Amniotic epithelial cell (primary cell): ENCODE results near the gene FGF21.
"Not testable (repeated sequence)": the region's sequence is repeated elsewhere in the genome, so short reads cannot be mapped to it uniquely, and the experiment has no call there.

Source experiments
- DNase-seq: peaks from one replicate; pipeline ENCODE4 v3.0.0-alpha.2; 2010; ENCODE audit warnings: low read depth

FGF21 gene

DNA sequence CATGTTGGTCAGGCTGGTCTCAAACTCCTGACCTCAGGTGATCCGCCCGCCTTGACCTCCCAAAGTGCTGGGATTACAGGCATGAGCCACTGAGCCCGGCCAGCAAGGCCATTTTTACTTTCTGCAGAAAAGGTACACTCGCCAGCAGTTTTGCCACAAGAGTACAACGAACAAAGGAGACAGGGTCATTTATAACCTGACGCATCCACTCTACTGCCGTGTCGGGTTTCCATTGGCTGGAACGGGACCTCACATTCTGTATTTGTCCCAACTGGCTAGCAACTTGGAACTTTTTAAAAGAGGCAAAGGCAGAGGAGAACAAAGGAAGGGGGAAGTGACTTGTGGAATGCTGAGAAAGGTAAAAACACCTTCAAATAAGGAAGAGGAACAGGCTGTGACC lies 32.0 kb downstream of the FGF21 start:
- DNase-seq, result not testable (repeated sequence)

DNA sequence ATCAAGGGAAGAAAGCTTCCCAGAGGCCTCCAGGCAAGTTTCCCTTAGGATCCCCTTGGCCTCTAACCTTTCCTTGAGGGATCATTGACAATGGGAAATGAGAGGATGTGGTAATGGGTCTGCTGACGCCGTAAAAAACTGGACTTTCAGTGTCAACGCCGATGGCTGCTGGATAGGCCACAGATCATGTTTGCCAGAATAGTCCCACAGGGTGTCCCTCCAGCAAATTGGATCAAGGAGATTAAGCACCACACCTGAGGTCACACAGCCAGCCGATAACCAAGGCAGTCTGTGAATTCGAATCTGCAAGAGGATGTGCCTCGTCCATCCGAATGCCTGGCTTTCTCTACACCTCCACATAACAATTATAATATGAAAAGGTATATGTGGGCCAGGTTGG lies 37.9 kb downstream of the FGF21 start:
- DNase-seq, result no peak

DNA sequence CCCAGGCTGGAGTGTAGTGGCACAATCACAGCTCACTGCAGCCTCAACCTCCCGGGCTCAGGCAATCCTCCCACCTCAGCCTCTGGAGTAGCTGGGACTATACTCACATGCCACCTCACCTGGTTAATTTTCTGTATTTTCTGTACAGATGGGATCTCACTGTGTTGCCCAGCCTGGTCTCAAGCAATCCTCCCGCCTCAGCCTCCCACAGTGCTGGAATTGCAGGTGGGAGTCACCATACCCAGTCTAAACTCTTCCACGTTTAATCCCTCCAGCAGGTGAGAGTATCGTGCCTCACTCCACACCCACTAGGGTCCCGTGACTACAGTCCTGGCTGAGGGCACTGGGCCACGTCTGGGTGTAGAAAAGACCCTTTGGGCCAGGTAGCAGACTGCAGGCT lies 39.0 kb downstream of the FGF21 start:
- DNase-seq, result no peak

- peak; percentile 97 for DNase-seq
Measured at GRCh38 chr19:48795055-48795684, 39.8 kb downstream of the FGF21 start.

GRCh38 chr19:48795685-48796070 lies 40.4 kb downstream of the FGF21 start:
- DNase-seq, result no peak

DNA sequence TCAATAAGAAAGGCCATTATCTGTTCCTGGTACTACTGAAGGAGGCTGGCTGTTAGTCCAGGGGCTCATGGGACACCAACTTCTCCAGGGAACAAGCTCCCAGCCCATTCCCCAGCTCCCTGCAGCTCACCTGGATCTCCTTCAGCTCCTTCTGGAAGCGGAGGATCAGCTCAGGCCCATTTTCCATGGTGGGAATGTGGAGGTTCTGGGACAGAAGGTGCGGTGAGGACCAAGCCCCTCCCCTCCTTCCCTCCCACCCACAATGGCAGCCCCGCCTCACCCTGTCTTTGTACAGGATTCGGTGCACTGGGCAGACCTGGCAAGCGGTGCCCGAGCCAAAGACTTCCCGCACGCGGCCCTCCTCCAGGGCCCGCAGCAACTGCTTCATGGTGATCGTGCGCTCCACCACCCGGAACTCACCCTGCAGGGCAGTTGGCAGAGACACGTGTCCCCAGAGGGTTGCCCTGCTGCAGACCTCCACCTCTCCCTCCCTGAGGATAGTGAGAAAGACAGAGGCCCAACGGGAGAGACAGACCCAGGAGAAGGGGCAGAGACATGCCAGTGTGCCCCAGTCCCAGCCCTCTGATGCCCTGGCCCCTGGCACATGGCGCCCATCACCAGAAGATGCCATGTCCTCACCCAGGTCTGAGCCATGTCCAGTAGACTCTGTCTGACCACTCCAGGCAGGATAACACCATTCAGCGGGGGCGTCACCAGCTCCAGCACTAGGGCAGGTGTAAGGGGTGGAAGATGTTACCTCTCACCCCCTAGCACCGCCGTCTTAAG lies 41.2 kb downstream of the FGF21 start:
- no peak for DNase-seq

GRCh38 chr19:48797103-48797502 lies 41.8 kb downstream of the FGF21 start:
- no peak for DNase-seq

- no peak for DNase-seq
Measured at GRCh38 chr19:48798937-48799336, 43.6 kb downstream of the FGF21 start.

DNA sequence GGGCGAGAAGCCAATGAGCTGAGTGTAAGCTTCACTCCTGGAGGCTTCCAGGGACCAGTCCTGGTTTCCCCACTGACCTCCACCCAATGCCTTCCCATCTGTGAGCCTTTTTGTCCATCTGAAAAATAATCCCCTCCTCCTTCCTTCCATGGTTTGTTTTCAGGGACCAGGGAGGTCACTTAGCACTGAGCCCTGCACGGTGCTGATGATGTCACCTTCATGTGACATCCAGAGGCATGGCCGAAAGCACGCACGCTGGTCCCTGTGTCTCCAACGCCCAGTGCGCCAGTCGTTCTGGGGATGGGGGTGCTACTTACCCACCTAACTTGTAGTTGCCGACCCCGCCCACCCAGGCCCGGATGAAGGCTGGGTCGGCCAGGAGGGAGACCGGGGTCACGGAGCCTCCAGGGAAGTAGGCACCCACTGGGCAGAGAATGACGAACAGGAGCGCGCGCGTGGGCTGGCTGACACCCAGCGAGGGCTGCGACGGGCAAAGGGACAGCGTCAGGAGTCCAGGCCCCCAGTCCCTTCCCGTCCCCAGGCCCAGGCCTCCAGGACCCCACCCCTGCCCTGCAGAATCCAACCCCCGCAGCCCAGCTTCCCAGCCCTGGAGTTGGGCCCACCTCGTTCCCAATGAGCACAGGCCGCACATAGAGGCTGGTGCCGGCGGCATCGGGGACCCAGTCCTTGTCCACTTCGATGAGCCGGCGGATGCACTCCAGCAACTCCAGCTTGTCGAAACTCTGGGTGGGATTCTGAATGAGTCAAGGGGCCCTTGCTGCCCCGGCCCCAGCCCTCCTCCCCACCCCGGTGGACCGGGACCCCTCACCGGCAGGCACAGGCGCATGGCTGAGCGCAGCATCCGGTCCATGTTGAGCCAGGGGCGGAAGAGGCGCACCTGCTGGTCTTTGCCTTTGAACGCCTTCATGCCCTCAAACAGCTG lies 44.3 kb downstream of the FGF21 start:
- no peak for DNase-seq

DNA sequence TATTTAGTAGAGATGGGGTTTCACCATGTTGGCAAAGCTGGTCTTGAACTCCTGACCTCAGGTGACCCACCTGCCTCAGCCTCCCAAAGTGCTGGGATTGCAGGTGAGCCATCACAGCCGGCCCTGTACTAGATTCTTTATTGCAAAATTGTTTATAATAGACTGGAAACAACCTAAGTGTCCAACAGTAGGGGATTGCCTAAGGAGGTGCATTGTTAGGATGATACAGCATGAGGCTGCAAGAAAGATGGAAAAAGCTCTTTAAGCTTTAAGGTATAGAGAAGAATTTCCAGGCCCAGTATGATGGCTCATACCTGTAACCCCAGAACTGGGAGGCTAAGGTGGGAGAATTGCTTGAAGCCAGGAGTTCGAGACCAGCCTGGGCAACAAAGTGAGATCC lies 47.3 kb downstream of the FGF21 start:
- no peak for DNase-seq

GRCh38 chr19:48804496-48804895 lies 49.2 kb downstream of the FGF21 start:
- no peak for DNase-seq

DNA sequence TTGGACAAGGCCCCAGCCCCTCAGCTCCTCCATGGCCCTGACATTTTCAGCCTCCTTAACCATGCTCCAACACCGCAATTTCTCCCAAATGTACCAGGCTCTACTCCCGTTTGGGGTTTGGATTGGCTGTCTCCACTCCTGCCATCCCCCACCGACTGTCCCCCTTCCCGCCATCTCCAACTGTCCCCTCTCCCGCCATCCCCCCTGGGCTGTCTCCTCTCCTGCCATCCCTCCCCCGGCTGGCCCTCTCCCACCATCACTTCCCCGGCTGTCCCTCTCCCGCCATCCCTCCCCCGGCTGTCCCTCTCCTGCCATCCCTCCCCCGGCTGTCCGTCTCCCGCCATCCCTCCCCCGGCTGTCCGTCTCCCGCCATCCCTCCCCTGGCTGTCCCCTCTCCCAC lies 50.1 kb downstream of the FGF21 start:
- no peak for DNase-seq

- DNase-seq, result no peak
Measured at GRCh38 chr19:48806518-48806817, 51.1 kb downstream of the FGF21 start.

GRCh38 chr19:48806818-48807589 lies 51.7 kb downstream of the FGF21 start:
- DNase-seq, result peak; percentile 57

- DNase-seq, result no peak
Measured at GRCh38 chr19:48807590-48808308, 52.4 kb downstream of the FGF21 start.
